Stimulated activated CD8-positive, alpha-beta memory T cell treated with anti-CD3 and anti-CD28 coated beads, Interleukin-7, amount 100 ng/mL, for 1 hour (primary cell): ENCODE data around the gene EFNA3.

Experiments used
- DNase-seq, 2 donors: peaks; one replicate each; pipeline ENCODE4 v3.0.0-alpha.2; 2020; ENCODE audit warnings: low read depth in 2 of 2

Gene EFNA3, protein sequence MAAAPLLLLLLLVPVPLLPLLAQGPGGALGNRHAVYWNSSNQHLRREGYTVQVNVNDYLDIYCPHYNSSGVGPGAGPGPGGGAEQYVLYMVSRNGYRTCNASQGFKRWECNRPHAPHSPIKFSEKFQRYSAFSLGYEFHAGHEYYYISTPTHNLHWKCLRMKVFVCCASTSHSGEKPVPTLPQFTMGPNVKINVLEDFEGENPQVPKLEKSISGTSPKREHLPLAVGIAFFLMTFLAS

DNA sequence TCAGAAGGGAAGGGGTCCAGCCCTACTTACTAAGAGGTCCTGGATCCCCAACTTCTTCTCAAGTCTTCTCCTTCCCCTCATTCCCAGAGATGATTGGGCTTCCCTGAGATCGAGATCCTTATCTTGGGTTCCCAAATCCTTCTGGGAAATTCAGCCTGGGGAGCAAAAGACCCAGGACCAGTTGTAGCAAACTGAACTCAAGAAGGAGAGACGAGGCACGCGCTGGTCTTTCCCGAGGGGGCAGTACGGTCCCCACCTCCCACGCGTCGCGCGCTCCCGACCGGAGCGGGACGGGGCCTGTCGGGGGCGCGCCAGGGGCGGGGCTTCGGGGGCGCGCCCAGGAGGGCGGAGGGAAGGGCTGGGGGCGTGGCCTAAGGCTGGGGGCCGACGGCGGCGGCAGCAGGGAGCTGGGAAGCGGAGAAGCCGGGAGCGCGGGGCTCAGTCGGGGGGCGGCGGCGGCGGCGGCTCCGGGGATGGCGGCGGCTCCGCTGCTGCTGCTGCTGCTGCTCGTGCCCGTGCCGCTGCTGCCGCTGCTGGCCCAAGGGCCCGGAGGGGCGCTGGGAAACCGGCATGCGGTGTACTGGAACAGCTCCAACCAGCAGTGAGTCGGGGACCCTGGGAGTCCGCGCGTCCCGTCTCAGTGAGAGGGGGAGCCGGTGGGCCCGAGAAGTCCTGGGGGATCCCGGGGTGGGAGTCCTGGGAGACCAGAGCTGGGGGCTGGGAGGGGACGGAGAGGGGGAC, at the start of gene EFNA3:
Gene EFNA3 (plus strand): TSS at position 369 of the 741 bp plus-strand sequence. CDS start 105 bp downstream, at position 474.
- peak; percentile 32 to 34 for DNase-seq

DNA sequence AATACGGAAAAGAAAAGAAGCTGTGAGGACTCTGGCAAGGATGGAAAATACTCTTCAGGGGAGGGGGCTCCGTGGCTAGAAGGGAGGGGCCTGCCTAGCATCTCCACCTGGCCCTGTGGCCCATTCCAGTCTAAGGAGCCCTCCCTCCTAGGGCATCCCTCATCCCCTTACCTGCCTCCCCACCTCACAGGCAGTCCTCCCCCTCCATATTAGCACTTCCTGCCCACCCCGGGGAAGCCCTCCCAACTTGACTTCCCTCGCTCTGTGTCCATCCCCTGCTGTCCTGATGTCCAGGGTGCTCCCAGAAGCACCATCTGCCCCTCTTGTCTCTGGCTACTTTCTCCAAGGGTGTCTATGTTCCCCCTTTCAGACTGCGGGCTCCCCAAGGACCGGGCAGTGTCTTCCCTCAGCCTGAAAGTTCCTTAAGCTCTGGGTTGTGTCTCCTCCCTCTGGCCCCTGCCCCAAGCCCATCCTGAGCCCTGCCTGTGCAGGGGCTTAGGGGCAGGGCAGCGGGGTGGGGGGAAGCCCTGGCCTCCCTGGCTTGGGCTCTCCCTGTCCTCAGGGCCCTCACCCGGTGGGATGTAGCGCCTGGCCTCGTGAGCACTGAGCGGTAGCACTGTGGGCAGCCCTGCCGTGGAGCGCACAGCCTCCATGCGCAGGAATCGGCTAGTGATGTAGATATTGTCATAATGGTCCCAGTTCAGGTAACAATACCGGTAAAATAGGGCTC, 49.0 kb upstream of the EFNA3 start:
- DNase-seq: no peak

GRCh38 chr1:155030243-155030795, 48.3 kb upstream of the EFNA3 start:
- no peak for DNase-seq

- no peak for DNase-seq
Observed at GRCh38 chr1:155030899-155031298, 47.7 kb upstream of the EFNA3 start.

GRCh38 chr1:155032886-155033285, 45.8 kb upstream of the EFNA3 start:
- no peak for DNase-seq

DNA sequence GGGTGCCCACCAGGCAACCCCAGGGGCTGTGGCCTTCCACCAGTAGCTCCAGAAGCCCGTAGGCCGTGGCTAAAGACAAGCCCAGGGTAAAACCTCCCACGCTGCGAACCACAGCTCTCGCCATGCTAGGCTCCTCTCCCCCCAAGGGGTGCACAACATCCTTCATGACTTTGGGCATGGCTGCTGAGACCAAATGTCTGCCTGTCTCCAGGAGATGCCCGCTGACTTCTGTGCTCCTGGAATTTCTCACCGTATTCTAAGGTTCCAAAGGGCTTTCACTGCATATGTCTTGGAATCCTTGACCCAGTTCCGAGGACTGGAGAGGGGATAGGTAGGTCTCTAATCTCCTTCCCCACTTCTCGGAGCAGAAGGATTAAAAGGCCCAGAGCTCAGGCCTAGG, 45.1 kb upstream of the EFNA3 start, which contains the start of the genes DCST1 and DCST2:
Gene DCST1 (plus strand): TSS at position 301 of the 400 bp plus-strand sequence. CDS start 213 bp downstream, outside the sequence.
Gene DCST2 (minus strand): TSS at position 258 of the 400 bp plus-strand sequence. CDS start 80 bp downstream, at position 178.
- DNase-seq: no peak

DNA sequence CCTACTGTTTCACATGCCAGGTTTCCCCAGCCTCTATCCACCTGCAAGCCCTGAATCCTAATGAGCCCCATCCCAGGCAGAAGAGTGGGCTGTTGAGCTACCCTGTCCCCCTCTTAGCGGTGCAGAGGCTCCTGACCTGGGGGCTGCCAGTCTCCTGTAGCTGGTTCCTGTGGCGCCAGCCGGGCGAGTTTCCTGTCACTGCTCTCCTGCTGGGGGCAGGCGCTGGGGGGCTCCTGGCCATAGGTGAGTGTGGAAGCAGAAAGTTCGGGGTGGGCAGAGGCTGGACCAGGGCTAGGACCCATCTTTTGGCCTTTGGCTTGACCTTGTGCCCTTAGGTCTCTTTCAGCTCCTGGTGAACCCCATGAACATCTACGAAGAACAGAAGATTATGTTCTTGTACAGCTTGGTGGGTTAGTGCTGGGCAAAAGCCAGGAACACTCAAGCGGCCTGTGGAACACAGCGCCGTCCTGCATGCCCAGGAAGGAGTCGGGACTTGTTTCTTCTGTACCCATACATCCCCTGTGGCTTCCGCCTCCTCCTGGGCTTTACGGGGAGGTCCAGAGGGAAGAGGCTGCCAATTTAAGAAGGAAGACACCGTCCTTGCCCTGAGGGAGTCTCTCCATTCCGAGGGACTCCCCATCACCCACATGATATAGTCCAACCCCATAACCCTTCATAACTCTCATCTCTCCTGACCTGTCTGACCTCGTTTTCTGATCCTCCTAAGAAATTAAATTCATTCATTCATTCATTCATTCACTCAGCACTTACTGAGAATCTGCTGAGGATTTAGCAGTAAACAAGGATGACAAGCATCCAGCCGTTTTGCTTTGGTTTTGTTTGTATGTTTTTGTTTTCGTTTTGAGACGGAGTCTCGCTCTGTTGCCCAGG, 44.1 kb upstream of the EFNA3 start:
- no peak for DNase-seq

- DNase-seq: no peak
Observed at GRCh38 chr1:155035936-155036335, 42.7 kb upstream of the EFNA3 start.

DNA sequence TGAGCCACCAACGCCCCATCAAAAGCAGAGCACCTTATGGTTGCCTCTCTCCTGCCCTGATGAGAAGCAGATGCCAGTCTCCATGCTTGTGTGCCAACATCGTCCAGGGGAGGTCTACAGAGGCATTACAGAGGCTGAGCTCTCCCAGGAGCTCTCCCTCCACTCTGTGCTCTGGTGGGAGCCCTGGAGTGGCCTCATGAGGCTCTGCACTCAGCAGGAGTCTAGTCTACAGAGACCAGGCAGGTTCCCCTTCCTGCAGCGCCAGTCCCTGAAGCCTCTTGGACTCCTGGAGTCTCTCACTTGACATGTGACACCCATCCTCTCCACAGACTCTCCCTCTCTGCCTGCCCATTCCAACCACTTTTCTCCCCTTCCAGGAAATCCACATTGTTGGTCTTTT, 41.6 kb upstream of the EFNA3 start:
- DNase-seq: no peak

- DNase-seq: no peak
Observed at GRCh38 chr1:155037851-155038441, 40.7 kb upstream of the EFNA3 start.

- no peak for DNase-seq
Observed at GRCh38 chr1:155038602-155039307, 39.9 kb upstream of the EFNA3 start.

GRCh38 chr1:155039308-155039669, 39.3 kb upstream of the EFNA3 start:
- no peak for DNase-seq

GRCh38 chr1:155040358-155041093, 38.1 kb upstream of the EFNA3 start:
- no peak for DNase-seq

DNA sequence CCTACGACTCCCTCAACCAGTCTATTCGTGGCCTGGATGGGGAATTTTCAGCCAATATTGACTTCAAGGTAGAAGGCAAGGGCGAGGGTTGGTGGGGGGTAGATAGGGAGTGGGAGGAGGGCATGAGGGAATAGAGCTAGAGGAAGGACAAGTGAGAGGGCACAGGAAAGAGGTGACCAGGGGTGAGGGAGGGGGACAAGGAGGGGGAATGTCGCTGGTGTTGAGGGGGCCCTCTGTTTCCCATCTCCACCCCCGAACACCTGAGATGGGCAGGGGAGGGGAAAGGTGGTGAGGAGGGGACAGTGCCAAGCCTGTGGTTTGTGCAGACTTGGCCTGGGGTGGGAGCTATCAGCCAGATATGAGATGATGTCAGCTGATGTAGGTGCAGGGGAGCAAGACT, 35.8 kb upstream of the EFNA3 start:
- no peak for DNase-seq

- DNase-seq: no peak
Observed at GRCh38 chr1:155043301-155043702, 35.3 kb upstream of the EFNA3 start.

GRCh38 chr1:155043793-155044192, 34.8 kb upstream of the EFNA3 start:
- DNase-seq: no peak

- no peak for DNase-seq
Observed at GRCh38 chr1:155044365-155044764, 34.3 kb upstream of the EFNA3 start.

DNA sequence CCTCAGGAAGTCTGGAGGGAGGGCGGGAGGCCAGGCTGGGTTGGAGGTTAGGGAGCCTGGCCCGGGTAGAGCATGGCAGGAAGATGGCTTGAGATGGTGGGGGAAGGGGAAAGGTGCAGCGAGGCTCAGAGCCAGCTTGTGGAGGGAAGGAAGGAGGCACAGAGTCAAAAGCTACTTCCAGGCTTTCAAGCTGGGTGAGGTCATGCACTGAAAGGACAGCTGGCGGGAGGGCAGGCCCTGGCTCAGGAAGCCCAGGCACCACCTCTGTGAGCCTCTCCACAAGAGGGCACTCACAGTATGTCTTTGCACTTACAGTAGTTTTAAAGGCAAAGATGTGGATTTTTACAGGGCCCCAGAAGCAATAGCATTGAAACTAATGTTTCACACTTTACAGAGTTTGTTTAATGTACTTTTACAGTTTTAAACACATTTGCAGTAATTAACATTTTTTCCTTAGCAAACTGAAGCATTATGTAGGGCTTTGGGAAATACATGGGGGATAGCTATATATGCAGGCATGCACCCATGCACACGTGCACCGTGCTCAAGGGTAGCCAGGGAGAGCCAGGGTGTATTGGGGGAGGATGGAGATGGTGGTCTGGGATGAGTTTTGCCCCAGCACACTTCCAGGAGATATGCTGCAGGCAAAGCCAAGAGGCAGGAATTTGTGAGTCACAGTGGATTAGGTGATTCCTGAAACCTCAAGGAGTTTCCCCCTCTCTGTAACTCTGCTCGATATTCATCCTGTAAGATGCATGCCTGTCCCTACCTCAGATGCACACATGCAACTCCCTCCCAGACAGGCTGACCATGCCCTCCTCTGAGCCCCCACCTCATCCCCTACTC, 33.6 kb upstream of the EFNA3 start:
- DNase-seq: peak in 1 of 2 donors; percentile 35
